Naive thymus-derived CD4-positive, alpha-beta T cell (primary cell): ENCODE results near the gene NLRP11. TPM values are rescaled to one million over a fixed set of nuclear protein-coding genes. Genes with fewer than 3 reads are reported as not detected.

Source experiments
- ATAC-seq: fragments of 150-1000 bp; cut with Tn5 transposase; 2 replicates; pipeline ENCODE4 v1.10.0; 2021; ENCODE audit warnings: mild to moderate bottlenecking, moderate library complexity
- CTCF ChIA-PET: fragments of 350-600 bp; sonication (Branson Sonifier 250); formaldehyde crosslinking; loops from one replicate; lab custom pipeline; 2021; ENCODE audit warnings: antibody characterized with exemption; lab: Charles Lee
- POLR2A ChIA-PET: fragments of 350-600 bp; sonication (Branson Sonifier 250); formaldehyde crosslinking; loops from one replicate; lab custom pipeline; 2021; ENCODE audit warnings: antibody characterized with exemption, inconsistent platforms; lab: Charles Lee
- DNase-seq, 9 donors: peaks; one replicate each; pipeline versions ENCODE4 v3.0.0 to v3.0.0-alpha.2; 2020 to 2022; ENCODE audit warnings: mixed read lengths in 1 of 9
- H3K27ac ChIP-seq: one replicate; pipeline ENCODE4 v1.7.0; 2013; ENCODE audit warnings: mild to moderate bottlenecking, low read depth, low read length, moderate library complexity
- H3K27me3 ChIP-seq, 2 donors: one replicate each; pipeline ENCODE4 v1.7.0; 2013; ENCODE audit warnings: low read length in 2 of 2, mild to moderate bottlenecking in 2 of 2, moderate library complexity in 2 of 2; ENCODE audit not compliant: control insufficient read depth in 2 of 2, insufficient read depth in 2 of 2
- H3K36me3 ChIP-seq, 3 experiments: 1 replicate in 2 of 3; 2 replicates in 1 of 3; pipeline ENCODE4 v1.7.0; 2013; ENCODE audit warnings: low read length in 3 of 3, mild to moderate bottlenecking in 3 of 3, moderate library complexity in 1 of 3; ENCODE audit not compliant: insufficient read depth in 3 of 3, control insufficient read depth in 2 of 3
- H3K4me1 ChIP-seq, 2 donors: one replicate each; pipeline ENCODE4 v1.7.0; 2013; ENCODE audit warnings: low read length in 2 of 2, mild to moderate bottlenecking in 2 of 2, moderate library complexity in 1 of 2; ENCODE audit not compliant: control insufficient read depth in 2 of 2, insufficient read depth in 2 of 2
- H3K4me3 ChIP-seq: 2 replicates; pipeline ENCODE4 v1.7.0; 2013; ENCODE audit warnings: mild to moderate bottlenecking, low read length
- H3K9me3 ChIP-seq, 3 experiments: 1 replicate in 2 of 3; 2 replicates in 1 of 3; pipeline ENCODE4 v1.7.0; 2013; ENCODE audit warnings: low read length in 3 of 3; ENCODE audit not compliant: control insufficient read depth in 2 of 3
- H3K27ac Mint-ChIP-seq, 9 donors: one replicate each; pipeline ENCODE4 v1.8.0; 2020 to 2022; ENCODE audit warnings: mixed read lengths in 9 of 9, mild to moderate bottlenecking in 8 of 9, moderate library complexity in 5 of 9, inconsistent platforms in 2 of 9
- H3K27me3 Mint-ChIP-seq, 5 donors: one replicate each; pipeline ENCODE4 v1.8.0; 2021 to 2022; ENCODE audit warnings: mixed read lengths in 5 of 5, mild to moderate bottlenecking in 1 of 5
- H3K36me3 Mint-ChIP-seq, 5 donors: one replicate each; pipeline ENCODE4 v1.8.0; 2020 to 2022; ENCODE audit warnings: mixed read lengths in 5 of 5, mild to moderate bottlenecking in 3 of 5, inconsistent platforms in 1 of 5
- H3K4me1 Mint-ChIP-seq, 7 donors: one replicate each; pipeline ENCODE4 v1.8.0; 2020 to 2022; ENCODE audit warnings: mixed read lengths in 7 of 7, mild to moderate bottlenecking in 3 of 7, inconsistent platforms in 1 of 7
- H3K4me3 Mint-ChIP-seq, 10 donors: one replicate each; pipeline ENCODE4 v1.8.0; 2020 to 2022; ENCODE audit warnings: mild to moderate bottlenecking in 10 of 10, mixed read lengths in 10 of 10, moderate library complexity in 6 of 10, inconsistent platforms in 2 of 10
- H3K9me3 Mint-ChIP-seq, 11 donors: one replicate each; pipeline ENCODE4 v1.8.0; 2020 to 2022; ENCODE audit warnings: mixed read lengths in 11 of 11, mild to moderate bottlenecking in 4 of 11, inconsistent platforms in 1 of 11, moderate library complexity in 1 of 11
- intact Hi-C, 2 donors: fragments of 100-400 bp; cut with micrococcal nuclease; formaldehyde crosslinking; loops; one replicate each; pipeline ENCODE4 v1.15.1; 2023
- polyA plus RNA-seq, 2 donors: library from polyadenylated mRNA; unstranded; fragments of 300-500 nt; fragmentation: Illumina TruSeq; gene quantifications; one replicate each; pipeline ENCODE4 v1.2.3, GENCODE V29; 2021
- total RNA-seq, 6 experiments: library from RNA in 5 of 6; stranded (reverse) in 5 of 6; gene quantifications; 1 replicate in 5 of 6; 2 replicates in 1 of 6; pipeline ENCODE4 v1.2.3 and lab custom pipeline; 2021 to 2026

NLRP11 gene
- total and polyA plus RNA-seq, 7 experiments from 2014 or later = not detected

DNA sequence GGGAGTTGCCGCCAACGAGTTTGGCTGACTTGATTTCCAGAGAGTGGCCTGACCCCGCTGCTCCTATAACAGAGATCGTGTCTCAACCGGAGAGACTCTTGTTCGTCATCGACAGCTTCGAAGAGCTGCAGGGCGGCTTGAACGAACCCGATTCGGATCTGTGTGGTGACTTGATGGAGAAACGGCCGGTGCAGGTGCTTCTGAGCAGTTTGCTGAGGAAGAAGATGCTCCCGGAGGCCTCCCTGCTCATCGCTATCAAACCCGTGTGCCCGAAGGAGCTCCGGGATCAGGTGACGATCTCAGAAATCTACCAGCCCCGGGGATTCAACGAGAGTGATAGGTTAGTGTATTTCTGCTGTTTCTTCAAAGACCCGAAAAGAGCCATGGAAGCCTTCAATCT lies 26.2 kb upstream of the NLRP11 start:
- no peaks in the 10 kb centered on the region for H3K36me3 ChIP-seq
- H3K27me3 ChIP-seq = no peaks in the 10 kb centered on the region
- no peak overlapping the region for H3K27ac ChIP-seq
- Mint-ChIP-seq H3K4me3 (no peak overlapping the region), H3K36me3 (peaks cover 0 to 4% (median 0%) of the 10 kb centered on the region in 5 donors), H3K27ac (no peak overlapping the region), H3K4me1 (no peaks in the 10 kb centered on the region), H3K9me3 (peaks cover 0 to 32% (median 14%) of the 10 kb centered on the region in 11 donors), H3K27me3 (peaks cover 0 to 9% (median 0%) of the 10 kb centered on the region in 5 donors)
- H3K4me3 ChIP-seq = no peak overlapping the region
- ATAC-seq (no peak), DNase-seq (no peak)
- CTCF ChIA-PET = interaction anchor here (0.6 kb wide), 1 partner anchor 51 kb away, joined by 3 read pairs; no protein-coding TSS in a partner anchor
- POLR2A ChIA-PET = no interaction called here
- no peaks in the 10 kb centered on the region for H3K4me1 ChIP-seq
- no peaks in the 10 kb centered on the region for H3K9me3 ChIP-seq
- intact Hi-C loops = no loop called here

DNA sequence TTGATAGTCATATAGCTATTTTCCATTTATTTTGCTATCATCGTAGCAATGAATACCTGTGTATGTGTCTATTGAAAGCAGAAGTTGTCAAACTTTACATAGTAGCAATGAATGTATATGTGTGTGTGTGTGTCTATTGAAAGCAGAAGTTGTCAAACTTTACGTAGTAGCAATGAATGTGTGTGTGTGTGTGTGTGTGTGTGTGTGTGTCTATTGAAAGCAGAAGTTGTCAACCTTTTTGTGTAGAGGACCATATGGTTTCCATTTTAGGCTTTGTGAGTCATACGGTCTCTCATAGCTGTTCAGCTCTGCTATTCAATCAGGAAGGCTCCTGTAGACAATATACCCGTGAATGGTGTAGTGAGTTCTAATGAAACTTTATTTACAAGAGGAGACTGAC lies 25.4 kb upstream of the NLRP11 start:
- H3K4me3 Mint-ChIP-seq = no peak overlapping the region
- no peak overlapping the region for H3K27ac ChIP-seq

DNA sequence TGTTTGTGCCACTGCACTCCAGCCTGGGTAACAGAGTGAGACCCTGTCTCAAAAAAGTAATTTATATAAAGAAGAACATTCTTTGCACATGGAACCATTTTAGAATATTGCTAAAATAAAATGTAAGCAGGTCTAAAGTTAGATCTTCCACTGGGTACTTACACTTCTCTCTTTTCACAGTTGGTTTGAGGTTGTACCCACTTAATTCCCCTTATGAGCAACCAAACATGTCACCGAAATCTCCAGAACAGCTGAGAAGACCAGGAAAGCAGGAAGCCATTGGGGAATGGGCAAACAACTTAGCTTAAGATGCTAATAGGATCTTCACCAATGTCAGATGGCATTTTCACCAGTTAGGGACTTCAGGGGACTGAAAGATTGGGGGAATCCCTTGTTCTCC lies 23.4 kb upstream of the NLRP11 start:
- no peaks in the 10 kb centered on the region for H3K4me1 ChIP-seq
- Mint-ChIP-seq H3K9me3 (peaks cover 0 to 30% (median 13%) of the 10 kb centered on the region in 11 donors), H3K4me3 (no peak overlapping the region), H3K4me1 (no peaks in the 10 kb centered on the region), H3K27me3 (peaks cover 0 to 9% (median 0%) of the 10 kb centered on the region in 5 donors), H3K36me3 (peaks cover 0 to 4% (median 0%) of the 10 kb centered on the region in 5 donors), H3K27ac (no peak overlapping the region)
- no peaks in the 10 kb centered on the region for H3K36me3 ChIP-seq
- DNase-seq (no peak), ATAC-seq (no peak)
- H3K27ac ChIP-seq = no peak overlapping the region
- H3K9me3 ChIP-seq = no peaks in the 10 kb centered on the region
- no peaks in the 10 kb centered on the region for H3K27me3 ChIP-seq
- POLR2A ChIA-PET = no interaction called here
- no peak overlapping the region for H3K4me3 ChIP-seq
- CTCF ChIA-PET = no interaction called here
- intact Hi-C loops = no loop called here

More for the DNA sequence above, 25.4 kb upstream of the NLRP11 start:
- no peaks in the 10 kb centered on the region for H3K36me3 ChIP-seq
- H3K4me3 ChIP-seq = no peak overlapping the region
- ChIA-PET CTCF (no interaction called here), POLR2A (no interaction called here)
- H3K4me1 ChIP-seq = no peaks in the 10 kb centered on the region
- Mint-ChIP-seq H3K27ac (no peak overlapping the region), H3K36me3 (peaks cover 0 to 4% (median 0%) of the 10 kb centered on the region in 5 donors), H3K27me3 (peaks cover 0 to 9% (median 0%) of the 10 kb centered on the region in 5 donors), H3K4me1 (no peaks in the 10 kb centered on the region), H3K9me3 (peaks cover 0 to 33% (median 15%) of the 10 kb centered on the region in 11 donors)
- intact Hi-C loops = no loop called here
- H3K9me3 ChIP-seq = no peaks in the 10 kb centered on the region
- no peak for DNase-seq
- no peaks in the 10 kb centered on the region for H3K27me3 ChIP-seq
- no peak for ATAC-seq

DNA sequence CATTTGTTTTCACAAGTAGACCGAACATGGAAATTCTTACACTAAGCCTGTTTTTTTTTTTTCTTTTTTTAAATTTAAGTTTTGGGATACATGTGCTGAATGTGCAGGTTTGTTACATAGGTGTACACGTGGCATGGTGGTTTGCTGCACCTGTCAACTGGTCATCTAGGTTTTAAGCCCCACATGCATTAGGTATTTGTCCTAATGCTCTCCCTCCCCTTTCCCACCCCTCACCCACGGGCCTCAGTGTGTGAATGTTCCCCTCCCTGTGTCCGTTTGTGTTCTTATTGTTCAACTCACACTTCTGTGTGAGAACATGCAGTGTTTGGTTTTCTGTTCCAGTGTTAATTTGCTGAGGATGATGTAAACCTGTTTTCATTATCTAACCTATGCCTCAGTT lies 7.1 kb upstream of the NLRP11 start:
- CTCF ChIA-PET = no interaction called here
- Mint-ChIP-seq H3K27me3 (peaks cover 0 to 16% (median 3%) of the 10 kb centered on the region in 5 donors), H3K27ac (no peak overlapping the region)

DNA sequence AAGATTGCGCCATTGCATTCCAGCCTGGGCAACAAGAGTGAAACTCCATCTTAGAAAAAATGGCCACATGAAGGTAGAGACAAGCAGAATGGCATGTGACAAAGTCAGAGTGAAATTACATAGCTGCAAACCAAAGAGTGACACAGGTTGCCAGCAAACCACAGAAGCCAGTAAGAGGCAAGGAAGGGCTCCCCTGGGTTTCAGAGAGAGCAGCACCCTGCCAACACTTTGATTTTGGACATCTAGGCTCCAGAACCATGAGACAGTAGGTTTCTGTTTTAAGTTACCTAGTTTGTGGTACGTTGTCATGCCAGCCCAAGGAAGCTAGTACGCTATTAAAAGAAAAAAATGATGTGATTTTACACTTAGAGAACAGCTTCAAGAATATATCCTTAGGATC lies 6.5 kb upstream of the NLRP11 start:
- no peaks in the 10 kb centered on the region for H3K4me1 ChIP-seq
- Mint-ChIP-seq H3K4me1 (no peaks in the 10 kb centered on the region), H3K9me3 (peaks cover 4 to 47% (median 20%) of the 10 kb centered on the region in 11 donors), H3K27ac (no peak overlapping the region), H3K36me3 (peaks cover 0 to 2% (median 0%) of the 10 kb centered on the region in 5 donors), H3K4me3 (no peak overlapping the region), H3K27me3 (peaks cover 0 to 13% (median 0%) of the 10 kb centered on the region in 5 donors)
- H3K4me3 ChIP-seq = no peak overlapping the region
- ATAC-seq (no peak), DNase-seq (no peak)
- peaks cover 0 to 5% (median 0%) of the 10 kb centered on the region in 3 experiments for H3K9me3 ChIP-seq
- CTCF ChIA-PET = no interaction called here
- POLR2A ChIA-PET = no interaction called here
- no peaks in the 10 kb centered on the region for H3K36me3 ChIP-seq
- no peak overlapping the region for H3K27ac ChIP-seq
- intact Hi-C loops = no loop called here
- no peaks in the 10 kb centered on the region for H3K27me3 ChIP-seq

More for the DNA sequence above, 7.1 kb upstream of the NLRP11 start:
- H3K4me1 Mint-ChIP-seq = no peaks in the 10 kb centered on the region
- H3K9me3 ChIP-seq = peaks cover 0 to 5% (median 0%) of the 10 kb centered on the region in 3 experiments
- H3K4me3 Mint-ChIP-seq = no peak overlapping the region
- peaks cover 0 to 3% (median 0%) of the 10 kb centered on the region in 5 donors for H3K36me3 Mint-ChIP-seq
- intact Hi-C loops = no loop called here
- ATAC-seq (no peak), DNase-seq (no peak)
- POLR2A ChIA-PET = no interaction called here
- H3K27me3 ChIP-seq = no peaks in the 10 kb centered on the region
- peaks cover 6 to 51% (median 24%) of the 10 kb centered on the region in 11 donors for H3K9me3 Mint-ChIP-seq
- no peak overlapping the region for H3K4me3 ChIP-seq
- H3K4me1 ChIP-seq = no peaks in the 10 kb centered on the region
- no peaks in the 10 kb centered on the region for H3K36me3 ChIP-seq
- H3K27ac ChIP-seq = no peak overlapping the region

DNA sequence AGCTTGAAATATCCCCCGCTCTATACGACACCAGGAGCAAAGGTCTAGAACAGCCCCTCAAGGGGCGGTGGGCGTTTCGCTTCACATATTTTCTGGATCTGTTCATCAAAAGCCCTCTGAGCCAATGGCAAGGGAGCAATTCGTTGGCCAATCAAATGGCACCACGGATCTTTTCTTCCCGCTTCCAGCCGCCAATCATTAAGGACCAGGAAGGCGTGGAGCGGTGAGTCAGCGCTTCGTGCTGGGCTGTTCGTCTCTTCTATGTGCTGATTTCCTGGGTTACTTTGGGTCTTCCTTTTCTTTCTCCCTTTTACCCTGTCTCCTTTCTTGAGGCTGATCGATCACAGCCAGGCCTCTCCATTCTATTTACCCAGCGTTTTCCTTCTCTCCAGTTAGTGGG lies 4.5 kb upstream of the NLRP11 start, which contains the start of gene NLRP4:
Gene NLRP4, plus strand, starts transcription at position 201 of the 400 bp plus-strand sequence. CDS start 15,541 bp downstream, outside the sequence.
- Mint-ChIP-seq H3K27ac (peak within 1 kb of the TSS in 1 of 9 donors; percentile 30), H3K27me3 (peaks cover 0 to 14% (median 6%) of the 10 kb centered on the region in 5 donors)

DNA sequence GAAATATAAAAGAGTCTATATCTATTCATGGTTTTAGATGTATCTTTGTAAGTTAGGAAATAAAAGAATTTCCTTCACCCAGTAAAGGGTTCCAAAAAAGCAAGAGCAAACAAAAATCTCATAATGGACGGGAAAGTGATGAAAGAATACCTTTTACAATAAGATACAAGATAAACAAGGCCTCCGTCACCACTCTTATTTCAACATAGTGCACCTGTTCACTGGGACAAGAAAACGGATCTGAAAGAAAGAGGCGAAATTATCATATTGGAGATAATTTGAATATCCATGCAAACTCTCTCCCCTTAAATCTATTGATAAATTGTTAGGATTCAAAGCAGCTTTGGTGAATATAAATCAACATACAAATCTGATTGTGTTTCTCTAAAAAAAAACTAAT lies 877 bp upstream of the NLRP11 start:
- Mint-ChIP-seq H3K27me3 (peaks cover 0 to 19% (median 10%) of the 10 kb centered on the region in 5 donors), H3K4me1 (no peaks in the 10 kb centered on the region), H3K4me3 (no peak overlapping the region), H3K36me3 (peaks cover 0 to 2% (median 0%) of the 10 kb centered on the region in 5 donors), H3K9me3 (peaks cover 3 to 40% (median 17%) of the 10 kb centered on the region in 11 donors), H3K27ac (no peak overlapping the region)
- Histone ChIP-seq H3K4me3 (no peak overlapping the region), H3K27ac (no peak overlapping the region), H3K9me3 (no peaks in the 10 kb centered on the region), H3K4me1 (no peaks in the 10 kb centered on the region), H3K36me3 (no peaks in the 10 kb centered on the region), H3K27me3 (no peaks in the 10 kb centered on the region)
- intact Hi-C loops = no loop called here
- ATAC-seq (no peak), DNase-seq (no peak)
- CTCF ChIA-PET = no interaction called here
- POLR2A ChIA-PET = no interaction called here

More for the DNA sequence above, 4.5 kb upstream of the NLRP11 start, which contains the start of gene NLRP4:
- Histone ChIP-seq H3K4me3 (no peak within 1 kb of the TSS), H3K27me3 (no peaks in the 10 kb centered on the region), H3K4me1 (no peaks in the 10 kb centered on the region), H3K9me3 (no peaks in the 10 kb centered on the region), H3K27ac (no peak within 1 kb of the TSS), H3K36me3 (no peaks in the 10 kb centered on the region)
- Mint-ChIP-seq H3K9me3 (peaks cover 3 to 43% (median 12%) of the 10 kb centered on the region in 11 donors), H3K4me3 (no peak within 1 kb of the TSS), H3K4me1 (no peaks in the 10 kb centered on the region), H3K36me3 (peaks cover 0 to 2% (median 0%) of the 10 kb centered on the region in 5 donors)
- ChIA-PET CTCF (no interaction called here), POLR2A (no interaction called here)
- ATAC-seq = no peak
- DNase-seq = no peak
- intact Hi-C loops = no loop called here
